ENCODE results near the gene GATAD2A. TPM values are rescaled to one million over a fixed set of nuclear protein-coding genes. Genes with fewer than 3 reads are reported as not detected.

GATAD2A gene
- total and polyA plus RNA-seq, 10 of the 15 experiments (the other 5 are each of a cell fraction or from before 2014, with no cell fraction given): 2.6 to 173 (median 32.0) TPM

- no peak for TF ChIP-seq TCF7 (IDR thresholded peaks at IDR 0.05; ENCODE audit: borderline replicate concordance)
- no peak for TF ChIP-seq BMI1 (IDR thresholded peaks at IDR 0.05; ENCODE audit: borderline replicate concordance)
Observed at GRCh38 chr19:19538061-19538784, 132.7 kb downstream of the GATAD2A start, which contains the start of gene CILP2 (continued).

GRCh38 chr19:19538785-19539166, 133.3 kb downstream of the GATAD2A start:
- ATAC-seq: no peak
- in situ Hi-C loops (cut with MboI): loop anchor here (25.0 kb wide), 4 partner anchors 874 to 1499 kb away; partner anchors contain the start of genes ZNF66 and ZNF737
- H2AFZ ChIP-seq (ENCODE audit: control insufficient read depth, low read depth, low read length): no peak overlapping the region
- no peaks in the 10 kb centered on the region for H3K36me3 ChIP-seq (ENCODE audit: control insufficient read depth in 2 of 2, insufficient read depth in 2 of 2, low read length in 1 of 2)
- H3K4me1 ChIP-seq (ENCODE audit: control insufficient read depth, insufficient read depth, low read length): peaks cover 3% of the 10 kb centered on the region
- no peaks in the 10 kb centered on the region; the same call in 2 of the 3 replicates for H3K9me3 ChIP-seq (replicated peaks; ENCODE audit: control insufficient read depth, insufficient read depth, low read length)
- RAD21 ChIA-PET (ENCODE audit: unreplicated experiment): interaction anchor here (0.9 kb wide), 1 partner anchor 9 kb away, joined by 5 read pairs; no protein-coding TSS in a partner anchor
- DNase-seq (ENCODE audit: low read depth, low spot score): no peak
- H4K20me1 ChIP-seq (ENCODE audit: control insufficient read depth, insufficient read depth): no peaks in the 10 kb centered on the region
- intact Hi-C loops (cut with micrococcal nuclease; ENCODE audit: unreplicated experiment): no loop called here
- CTCF ChIA-PET: interaction anchor here (0.7 to 1.7 kb wide), 2 partner anchors 15 to 21 kb away, joined by 3 to 5 read pairs; no protein-coding TSS in a partner anchor
- no peaks in the 10 kb centered on the region for H3K79me2 ChIP-seq (ENCODE audit: control insufficient read depth, insufficient read depth, low read length)
- H3K27ac ChIP-seq (ENCODE audit: control insufficient read depth, insufficient read depth): no peak overlapping the region
- no peak for FAIRE-seq
- H3K27me3 ChIP-seq (replicated peaks in 1 of 2; ENCODE audit: control insufficient read depth in 2 of 2, insufficient read depth in 2 of 2, low read length in 1 of 2): peaks cover 0 to 3% of the 10 kb centered on the region in 2 experiments; a peak in 1 of 4 replicates
- H3K4me3 ChIP-seq: no peak overlapping the region
- H3K4me2 ChIP-seq (ENCODE audit: control insufficient read depth, insufficient read depth): no peak overlapping the region
- 42% methylated on average over 7 of the region's 7 CpGs for WGBS (ENCODE audit: insufficient coverage, insufficient replicate concordance, low lambda C conversion rate, missing lambda C conversion rate)
- POLR2A ChIA-PET: no interaction called here
- BruUV-seq (replicated peaks): no TSS peak
- H3K9ac ChIP-seq (ENCODE audit: control insufficient read depth, insufficient read depth, low read length): no peak overlapping the region
- SMC1A ChIA-PET (ENCODE audit: uncharacterized antibody, unreplicated experiment): no interaction called here
- no peak for TF ChIP-seq CBFB (IDR thresholded peaks at IDR 0.05; ENCODE audit: low read depth)
- no peak for TF ChIP-seq NFIC (IDR thresholded peaks at IDR 0.05; ENCODE audit: low read depth, low read length)
- TF ChIP-seq RELB (IDR thresholded peaks at IDR 0.05; ENCODE audit: low read depth): no peak
- TF ChIP-seq RUNX3 (IDR thresholded peaks at IDR 0.05; ENCODE audit: low read length): no peak
- no peak for TF ChIP-seq LARP7 (IDR thresholded peaks at IDR 0.05)
- TF ChIP-seq ESRRA (IDR thresholded peaks at IDR 0.05; ENCODE audit: low read length): no peak
- no peak for TF ChIP-seq MTA2 (IDR thresholded peaks at IDR 0.05; ENCODE audit: low read depth)
- no peak for TF ChIP-seq NFYA (IDR thresholded peaks at IDR 0.05; ENCODE audit: borderline replicate concordance, low read depth, low read length)
- TF ChIP-seq HDAC2 (IDR thresholded peaks at IDR 0.05): no peak
- TF ChIP-seq TAF1 (IDR thresholded peaks at IDR 0.05; ENCODE audit: borderline replicate concordance, low read depth, low read length): no peak
- TF ChIP-seq RCOR1 (conservative IDR thresholded peaks at IDR 0.05; ENCODE audit: low read depth, low read length): no peak
- TF ChIP-seq MLLT1 (IDR thresholded peaks at IDR 0.05): no peak
- TF ChIP-seq BHLHE40 (IDR thresholded peaks at IDR 0.05; ENCODE audit: borderline replicate concordance in 1 of 2, low read depth in 2 of 2, low read length in 1 of 2): no peak
- no peak for TF ChIP-seq ATF2 (IDR thresholded peaks at IDR 0.05; ENCODE audit: low read length)
- no peak for TF ChIP-seq PAX5 (IDR thresholded peaks at IDR 0.05; ENCODE audit: borderline replicate concordance, low read depth, low read length)
- TF ChIP-seq IRF4 (IDR thresholded peaks at IDR 0.05; ENCODE audit: low read depth, low read length): no peak
- no peak for TF ChIP-seq EP300 (IDR thresholded peaks at IDR 0.05; ENCODE audit: borderline replicate concordance in 1 of 2, control insufficient read depth in 1 of 2, low read depth in 2 of 2, low read length in 2 of 2)
- TF ChIP-seq CREB1 (IDR thresholded peaks at IDR 0.05; ENCODE audit: low read depth): no peak

Measured in GM12878 (cell line).